A549 (cell line): Measurements from ENCODE around the gene DEPDC1B. TPM values are rescaled to one million over a fixed set of nuclear protein-coding genes. Genes with fewer than 3 reads are reported as not detected.

Experiments used
- ATAC-seq, 2 experiments: fragments of 200-7000 bp in 1 of 2; fragments of >200 bp in 1 of 2; cut with Nextera tagmentation in 1 of 2; cut with Tn5 transposase in 1 of 2; 3 replicates each; pipeline versions ENCODE4 v1.8.0 to v1.9.1; 2018 to 2020; ENCODE audit warnings: mild to moderate bottlenecking in 1 of 2, moderate library complexity in 1 of 2
- CTCF ChIA-PET: fragments of 300-600 bp; sonication (Branson Sonifier 250); formaldehyde crosslinking; extraction: SDS; loops from one replicate; lab custom pipeline; 2021; ENCODE audit warnings: antibody characterized with exemption, inconsistent platforms; lab: Yijun Ruan, JAX
- POLR2A ChIA-PET: fragments of 350-600 bp; formaldehyde crosslinking; extraction: SDS; loops from one replicate; lab custom pipeline; 2021; ENCODE audit warnings: antibody characterized with exemption, inconsistent platforms; lab: Yijun Ruan, JAX
- DNase-seq, 2 experiments: peaks; one replicate each; pipeline versions ENCODE4 v3.0.0 to v3.0.0-alpha.2; 2011 to 2016; ENCODE audit warnings: low read depth in 1 of 2, low spot score in 1 of 2
- FAIRE-seq: peaks from 2 replicates; lab custom pipeline; 2011; peaks lifted over from hg19 to GRCh38; lab: Jason Lieb, UNC
- H3K27ac ChIP-seq, 2 experiments: fragments of >200 bp; sonication (Bioruptor Twin); formaldehyde crosslinking; 3 replicates each; pipeline ENCODE4 v1.5.1; 2016 to 2017
- H3K4me1 ChIP-seq: fragments of >200 bp; sonication (Bioruptor Twin); formaldehyde crosslinking; 3 replicates; pipeline ENCODE4 v1.6.1; 2016
- H3K4me2 ChIP-seq: fragments of >200 bp; sonication (Bioruptor Twin); formaldehyde crosslinking; 3 replicates; pipeline ENCODE4 v1.6.1; 2016
- H3K4me3 ChIP-seq: fragments of >200 bp; sonication (Bioruptor Twin); formaldehyde crosslinking; 3 replicates; pipeline ENCODE4 v1.5.1; 2016
- H3K9me3 ChIP-seq: fragments of >200 bp; sonication (Bioruptor Twin); formaldehyde crosslinking; 3 replicates; pipeline ENCODE4 v1.6.1; 2016
- BHLHE40 ChIP-seq: IDR thresholded peaks from 2 replicates; pipeline ENCODE4 v1.6.1; 2012; ENCODE audit warnings: low read depth, low read length, inconsistent platforms
- CBX2 ChIP-seq: fragments of 200-600 bp; sonication (generic); IDR thresholded peaks from 2 replicates; pipeline ENCODE4 v1.6.1; 2016; ENCODE audit warnings: low read depth, mild to moderate bottlenecking, borderline replicate concordance
- CBX8 ChIP-seq: fragments of 200-600 bp; sonication (generic); IDR thresholded peaks from 2 replicates; pipeline ENCODE4 v1.6.1; 2016
- CHD4 ChIP-seq: fragments of 200-600 bp; sonication (generic); IDR thresholded peaks from 2 replicates; pipeline ENCODE4 v1.6.1; 2016; ENCODE audit warnings: antibody characterized with exemption, mild to moderate bottlenecking, borderline replicate concordance
- EHMT2 ChIP-seq: fragments of 200-600 bp; sonication (generic); IDR thresholded peaks from 2 replicates; pipeline ENCODE4 v1.6.1; 2016; ENCODE audit warnings: antibody characterized with exemption, low read depth, mild to moderate bottlenecking, moderate library complexity
- EP300 ChIP-seq, 2 experiments: fragments of >200 bp; sonication (Bioruptor Twin); formaldehyde crosslinking; IDR thresholded peaks; 2 replicates in 1 of 2; 3 replicates in 1 of 2; pipeline ENCODE4 v1.6.1; 2016 to 2017
- FOSB ChIP-seq: fragments of 250-450 bp; sonication (Bioruptor Pico); IDR thresholded peaks from 2 replicates; pipeline ENCODE4 v1.5.0; 2020; ENCODE audit warnings: mild to moderate bottlenecking, moderate library complexity
- FOXS1 ChIP-seq: fragments of 250-450 bp; sonication (Bioruptor Pico); IDR thresholded peaks from 2 replicates; pipeline ENCODE4 v1.5.0; 2020; ENCODE audit warnings: mild to moderate bottlenecking, moderate library complexity
- HDAC2 ChIP-seq: fragments of 200-600 bp; sonication (generic); IDR thresholded peaks from 2 replicates; pipeline ENCODE4 v1.6.1; 2016
- HEYL ChIP-seq: fragments of 250-450 bp; sonication (Bioruptor Pico); IDR thresholded peaks from 2 replicates; pipeline ENCODE4 v1.8.0; 2021; ENCODE audit warnings: mild to moderate bottlenecking, moderate library complexity
- JUNB ChIP-seq: fragments of >200 bp; sonication (Bioruptor Twin); formaldehyde crosslinking; IDR thresholded peaks from 2 replicates; pipeline ENCODE4 v1.6.1; 2016
- KDM5A ChIP-seq: fragments of 200-600 bp; sonication (generic); IDR thresholded peaks from 2 replicates; pipeline ENCODE4 v1.6.1; 2016; ENCODE audit warnings: antibody characterized with exemption, mild to moderate bottlenecking
- MYC ChIP-seq: IDR thresholded peaks from 2 replicates; pipeline ENCODE4 v1.6.1; 2012; ENCODE audit warnings: mild to moderate bottlenecking, inconsistent platforms, low read length, improper control_type of control experiment, borderline replicate concordance
- NR3C1 ChIP-seq: fragments of >200 bp; sonication (Bioruptor Twin); formaldehyde crosslinking; IDR thresholded peaks from 3 replicates; pipeline ENCODE4 v1.6.1; 2017
- PHF8 ChIP-seq: fragments of 200-600 bp; sonication (generic); IDR thresholded peaks from 2 replicates; pipeline ENCODE4 v1.6.1; 2016; ENCODE audit warnings: low read depth, mild to moderate bottlenecking, antibody characterized with exemption, moderate library complexity, borderline replicate concordance
- SREBF2 ChIP-seq: fragments of 450-650 bp; IDR thresholded peaks from 2 replicates; pipeline ENCODE4 v1.6.1; 2014; ENCODE audit warnings: mild to moderate bottlenecking, moderate library complexity
- ZC3H11A ChIP-seq: fragments of 450-650 bp; IDR thresholded peaks from 2 replicates; pipeline ENCODE4 v1.6.1; 2014; ENCODE audit warnings: antibody characterized with exemption, mild to moderate bottlenecking
- ZFP36 ChIP-seq: fragments of 450-650 bp; IDR thresholded peaks from 2 replicates; pipeline ENCODE4 v1.6.1; 2014; ENCODE audit warnings: borderline replicate concordance; ENCODE audit not compliant: partially characterized antibody
- WGBS: methylation state at CpG from one replicate; pipeline ENCODE4 v1.1.6; 2017; ENCODE audit errors: missing lambda C conversion rate; 5-methylcytosine and 5-hydroxymethylcytosine counted together
- polyA plus RNA-seq, 4 experiments: library from polyadenylated mRNA; depleted of rRNA in 3 of 4; stranded (reverse); fragments of >200 nt; fragmentation: RNase III in 1 of 4; extraction: RNeasy Plus Mini Kit Qiagen cat#74134 plus additional on column Dnase treatment in 1 of 4; gene quantifications; 2 replicates in 3 of 4; 3 replicates in 1 of 4; pipeline ENCODE4 v1.2.3, GENCODE V29; 2011 to 2017
- TF ChIP-seq, protein P1 (sequence below): fragments of 450-650 bp; IDR thresholded peaks from 2 replicates; pipeline ENCODE4 v1.6.1; 2014; ENCODE audit warnings: antibody characterized with exemption
- TF ChIP-seq, protein P2 (sequence below): fragments of 200-600 bp; sonication (generic); IDR thresholded peaks from 2 replicates; pipeline ENCODE4 v1.6.1; 2016; ENCODE audit warnings: antibody characterized with exemption, mild to moderate bottlenecking, moderate library complexity
- TF ChIP-seq, protein P3 (sequence below): fragments of 250-450 bp; sonication (Bioruptor Pico); IDR thresholded peaks from 2 replicates; pipeline ENCODE4 v1.5.0; 2020; ENCODE audit warnings: low read depth, mild to moderate bottlenecking, moderate library complexity
- TF ChIP-seq, protein P4 (sequence below): IDR thresholded peaks from 2 replicates; pipeline ENCODE4 v1.6.1; 2012
- TF ChIP-seq, protein P5 (sequence below): fragments of >200 bp; sonication (Bioruptor Twin); formaldehyde crosslinking; IDR thresholded peaks from 3 replicates; pipeline ENCODE4 v1.5.1; 2016

The DEPDC1B gene
- polyA plus RNA-seq, 2 of the 4 experiments (the other 2 are of a cell fraction): 17.4 to 34.8 TPM

DNA sequence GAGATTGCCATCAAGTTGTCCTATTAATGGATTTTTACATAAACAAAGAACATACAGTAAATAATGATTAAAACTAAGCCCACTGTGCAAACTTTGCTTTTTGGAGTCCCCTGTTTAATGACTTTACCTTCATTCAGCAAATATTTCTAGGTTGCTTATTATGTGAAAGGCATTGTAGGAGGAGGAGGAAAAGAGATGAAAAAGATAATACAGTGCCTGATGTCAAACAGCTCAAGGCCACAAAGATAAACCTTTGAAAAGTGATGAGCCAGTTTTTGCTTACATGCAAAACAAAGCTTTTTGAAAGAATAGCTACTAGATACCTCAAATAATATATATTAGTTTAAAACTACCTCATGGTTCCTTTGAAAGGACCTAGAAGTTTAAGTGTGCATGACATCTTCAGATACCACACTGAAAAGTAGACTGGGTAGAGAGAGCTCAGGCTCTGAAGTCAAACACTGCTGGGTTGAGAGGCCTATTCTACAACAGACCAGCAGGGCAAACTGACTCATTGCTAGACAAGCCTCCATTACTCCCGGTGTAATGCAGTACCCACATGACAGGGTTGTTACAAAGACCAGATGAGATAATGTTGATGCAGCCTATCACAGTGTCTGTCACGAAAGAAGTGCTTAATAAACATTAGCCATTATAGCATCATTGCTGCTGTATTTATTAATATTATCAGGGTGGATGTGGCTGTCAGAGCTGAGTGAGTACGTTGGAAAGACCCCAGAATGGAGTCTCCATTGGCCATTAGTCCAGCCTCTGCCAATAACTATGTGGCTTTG, 11.8 kb downstream of the DEPDC1B start (continued):
- TF ChIP-seq, protein P1, sequence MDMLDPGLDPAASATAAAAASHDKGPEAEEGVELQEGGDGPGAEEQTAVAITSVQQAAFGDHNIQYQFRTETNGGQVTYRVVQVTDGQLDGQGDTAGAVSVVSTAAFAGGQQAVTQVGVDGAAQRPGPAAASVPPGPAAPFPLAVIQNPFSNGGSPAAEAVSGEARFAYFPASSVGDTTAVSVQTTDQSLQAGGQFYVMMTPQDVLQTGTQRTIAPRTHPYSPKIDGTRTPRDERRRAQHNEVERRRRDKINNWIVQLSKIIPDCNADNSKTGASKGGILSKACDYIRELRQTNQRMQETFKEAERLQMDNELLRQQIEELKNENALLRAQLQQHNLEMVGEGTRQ: peak; percentile 19; the same call in 1 of the 2 replicates
- TF ChIP-seq FOXS1: no peak
- TF ChIP-seq CBX2: no peak
- TF ChIP-seq EHMT2: peak; percentile 66; the same call in 1 of the 2 replicates
- no peak for TF ChIP-seq ZC3H11A

DNA sequence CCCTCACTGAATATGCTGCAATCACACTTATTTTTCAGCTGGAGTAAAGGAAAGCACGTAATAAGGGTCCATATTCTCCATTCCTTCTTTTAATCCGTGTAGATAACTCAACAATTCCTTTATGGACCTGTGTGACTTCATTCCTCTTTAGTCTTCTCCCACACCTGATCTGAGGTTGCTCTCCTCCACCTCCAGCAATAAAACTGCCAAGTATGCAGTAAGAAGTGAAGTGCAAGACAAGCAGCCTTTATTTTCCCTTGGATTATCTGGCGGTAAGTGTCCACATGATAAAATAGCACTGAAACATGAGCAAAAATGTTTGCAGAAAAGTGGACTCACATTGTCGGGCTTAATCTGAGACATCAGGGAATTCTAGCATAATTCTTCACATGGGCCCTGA, 13.8 kb downstream of the DEPDC1B start:
- no peak overlapping the region for H3K27ac ChIP-seq
- POLR2A ChIA-PET: no interaction called here
- no peak overlapping the region for H3K4me2 ChIP-seq
- H3K9me3 ChIP-seq: no peaks in the 10 kb centered on the region
- H3K4me1 ChIP-seq: peaks cover 4% of the 10 kb centered on the region; the same call in 1 of the 3 replicates
- FAIRE-seq (no peak), ATAC-seq (no peak), DNase-seq (no peak)
- no peak overlapping the region for H3K4me3 ChIP-seq
- CTCF ChIA-PET: interaction anchor here (1.0 to 7.5 kb wide), 6 partner anchors 8 to 1132 kb away, joined by 3 to 64 read pairs (median 5); partner anchors contain the start of gene DEPDC1B
- TF ChIP-seq BHLHE40: no peak
- TF ChIP-seq, protein P2, sequence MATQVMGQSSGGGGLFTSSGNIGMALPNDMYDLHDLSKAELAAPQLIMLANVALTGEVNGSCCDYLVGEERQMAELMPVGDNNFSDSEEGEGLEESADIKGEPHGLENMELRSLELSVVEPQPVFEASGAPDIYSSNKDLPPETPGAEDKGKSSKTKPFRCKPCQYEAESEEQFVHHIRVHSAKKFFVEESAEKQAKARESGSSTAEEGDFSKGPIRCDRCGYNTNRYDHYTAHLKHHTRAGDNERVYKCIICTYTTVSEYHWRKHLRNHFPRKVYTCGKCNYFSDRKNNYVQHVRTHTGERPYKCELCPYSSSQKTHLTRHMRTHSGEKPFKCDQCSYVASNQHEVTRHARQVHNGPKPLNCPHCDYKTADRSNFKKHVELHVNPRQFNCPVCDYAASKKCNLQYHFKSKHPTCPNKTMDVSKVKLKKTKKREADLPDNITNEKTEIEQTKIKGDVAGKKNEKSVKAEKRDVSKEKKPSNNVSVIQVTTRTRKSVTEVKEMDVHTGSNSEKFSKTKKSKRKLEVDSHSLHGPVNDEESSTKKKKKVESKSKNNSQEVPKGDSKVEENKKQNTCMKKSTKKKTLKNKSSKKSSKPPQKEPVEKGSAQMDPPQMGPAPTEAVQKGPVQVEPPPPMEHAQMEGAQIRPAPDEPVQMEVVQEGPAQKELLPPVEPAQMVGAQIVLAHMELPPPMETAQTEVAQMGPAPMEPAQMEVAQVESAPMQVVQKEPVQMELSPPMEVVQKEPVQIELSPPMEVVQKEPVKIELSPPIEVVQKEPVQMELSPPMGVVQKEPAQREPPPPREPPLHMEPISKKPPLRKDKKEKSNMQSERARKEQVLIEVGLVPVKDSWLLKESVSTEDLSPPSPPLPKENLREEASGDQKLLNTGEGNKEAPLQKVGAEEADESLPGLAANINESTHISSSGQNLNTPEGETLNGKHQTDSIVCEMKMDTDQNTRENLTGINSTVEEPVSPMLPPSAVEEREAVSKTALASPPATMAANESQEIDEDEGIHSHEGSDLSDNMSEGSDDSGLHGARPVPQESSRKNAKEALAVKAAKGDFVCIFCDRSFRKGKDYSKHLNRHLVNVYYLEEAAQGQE: no peak
- TF ChIP-seq SREBF2: no peak
- no peak for TF ChIP-seq ZC3H11A
- TF ChIP-seq HEYL (CRISPR knock-in tag): no peak
- TF ChIP-seq CHD4: no peak
- no peak for TF ChIP-seq ZFP36
- no peak for TF ChIP-seq NR3C1
- no peak for TF ChIP-seq KDM5A
- no peak for TF ChIP-seq EP300 (IDR thresholded peaks at IDR 0.05)
- TF ChIP-seq, protein P3, sequence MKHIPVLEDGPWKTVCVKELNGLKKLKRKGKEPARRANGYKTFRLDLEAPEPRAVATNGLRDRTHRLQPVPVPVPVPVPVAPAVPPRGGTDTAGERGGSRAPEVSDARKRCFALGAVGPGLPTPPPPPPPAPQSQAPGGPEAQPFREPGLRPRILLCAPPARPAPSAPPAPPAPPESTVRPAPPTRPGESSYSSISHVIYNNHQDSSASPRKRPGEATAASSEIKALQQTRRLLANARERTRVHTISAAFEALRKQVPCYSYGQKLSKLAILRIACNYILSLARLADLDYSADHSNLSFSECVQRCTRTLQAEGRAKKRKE (CRISPR knock-in tag): no peak
- TF ChIP-seq FOSB: no peak
- TF ChIP-seq, protein P4, sequence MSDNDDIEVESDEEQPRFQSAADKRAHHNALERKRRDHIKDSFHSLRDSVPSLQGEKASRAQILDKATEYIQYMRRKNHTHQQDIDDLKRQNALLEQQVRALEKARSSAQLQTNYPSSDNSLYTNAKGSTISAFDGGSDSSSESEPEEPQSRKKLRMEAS: no peak
- TF ChIP-seq PHF8: no peak
- no peak for TF ChIP-seq EHMT2
- TF ChIP-seq, protein P5, sequence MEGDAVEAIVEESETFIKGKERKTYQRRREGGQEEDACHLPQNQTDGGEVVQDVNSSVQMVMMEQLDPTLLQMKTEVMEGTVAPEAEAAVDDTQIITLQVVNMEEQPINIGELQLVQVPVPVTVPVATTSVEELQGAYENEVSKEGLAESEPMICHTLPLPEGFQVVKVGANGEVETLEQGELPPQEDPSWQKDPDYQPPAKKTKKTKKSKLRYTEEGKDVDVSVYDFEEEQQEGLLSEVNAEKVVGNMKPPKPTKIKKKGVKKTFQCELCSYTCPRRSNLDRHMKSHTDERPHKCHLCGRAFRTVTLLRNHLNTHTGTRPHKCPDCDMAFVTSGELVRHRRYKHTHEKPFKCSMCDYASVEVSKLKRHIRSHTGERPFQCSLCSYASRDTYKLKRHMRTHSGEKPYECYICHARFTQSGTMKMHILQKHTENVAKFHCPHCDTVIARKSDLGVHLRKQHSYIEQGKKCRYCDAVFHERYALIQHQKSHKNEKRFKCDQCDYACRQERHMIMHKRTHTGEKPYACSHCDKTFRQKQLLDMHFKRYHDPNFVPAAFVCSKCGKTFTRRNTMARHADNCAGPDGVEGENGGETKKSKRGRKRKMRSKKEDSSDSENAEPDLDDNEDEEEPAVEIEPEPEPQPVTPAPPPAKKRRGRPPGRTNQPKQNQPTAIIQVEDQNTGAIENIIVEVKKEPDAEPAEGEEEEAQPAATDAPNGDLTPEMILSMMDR: no peak
- TF ChIP-seq JUNB: no peak
- no peak for TF ChIP-seq CBX8
- TF ChIP-seq MYC: no peak
- TF ChIP-seq HDAC2: no peak
- 90% methylated on average over 4 of the region's 4 CpGs for WGBS
